Adipocyte (in vitro differentiated cells): ENCODE measurements around the gene COX7A2L.
"Not testable (repeated sequence)": the region's sequence is repeated elsewhere in the genome, so short reads cannot be mapped to it uniquely, and the experiment has no call there.

Experiments
- DNase-seq: peaks from one replicate; pipeline ENCODE4 v3.0.0-alpha.2; 2015; ENCODE audit warnings: low read depth
- H3K27me3 ChIP-seq: replicated peaks from 2 replicates; pipeline ENCODE4 v1.7.0; 2013; ENCODE audit warnings: mild to moderate bottlenecking, low read length, moderate library complexity; ENCODE audit not compliant: control insufficient read depth, insufficient read depth
- H3K36me3 ChIP-seq: 2 replicates; pipeline ENCODE4 v1.7.0; 2013; ENCODE audit warnings: low read length, mild to moderate bottlenecking, moderate library complexity; ENCODE audit not compliant: control insufficient read depth, insufficient read depth, severe bottlenecking
- H3K4me1 ChIP-seq: 2 replicates; pipeline ENCODE4 v1.7.0; 2013; ENCODE audit warnings: mild to moderate bottlenecking, low read length, moderate library complexity; ENCODE audit not compliant: control insufficient read depth, insufficient read depth
- H3K4me3 ChIP-seq: 2 replicates; pipeline ENCODE4 v1.7.0; 2013; ENCODE audit warnings: mild to moderate bottlenecking, low read length, moderate library complexity
- H3K9ac ChIP-seq: 2 replicates; pipeline ENCODE4 v1.7.0; 2013; ENCODE audit warnings: mild to moderate bottlenecking, low read length, moderate library complexity
- H3K9me3 ChIP-seq: 2 replicates; pipeline ENCODE4 v1.7.0; 2013; ENCODE audit warnings: mild to moderate bottlenecking, low read length, moderate library complexity; ENCODE audit not compliant: control insufficient read depth

The COX7A2L gene

DNA sequence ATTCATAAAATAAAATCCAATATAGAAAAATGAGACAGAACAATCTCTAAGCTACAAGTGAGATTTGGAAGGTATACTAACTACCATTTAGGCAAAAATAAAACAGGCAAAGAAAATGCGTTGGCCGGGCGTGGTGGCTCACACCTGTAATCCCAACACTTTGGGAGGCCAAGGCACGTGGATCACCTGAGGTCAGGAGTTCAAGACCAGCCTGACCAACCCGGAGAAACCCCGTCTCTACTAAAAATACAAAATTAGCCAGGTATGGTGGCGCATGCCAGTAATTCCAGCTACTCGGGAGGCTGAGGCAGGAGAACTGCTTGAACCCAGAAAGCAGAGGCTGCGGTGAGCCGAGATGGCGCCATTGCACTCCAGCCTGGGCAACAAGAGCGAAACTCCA is 13.5 kb downstream of the COX7A2L start:
- Histone ChIP-seq H3K36me3 (peaks cover 51% of the 10 kb centered on the region), H3K4me1 (peaks cover 46% of the 10 kb centered on the region)
- H3K4me3 ChIP-seq, H3K27me3 ChIP-seq, H3K9ac ChIP-seq, H3K9me3 ChIP-seq, DNase-seq: not testable (repeated sequence)

GRCh38 chr2:42346856-42347255 is 14.2 kb downstream of the COX7A2L start:
- H3K36me3 ChIP-seq, result peaks cover 44% of the 10 kb centered on the region
- not testable (repeated sequence) for H3K4me3 ChIP-seq

GRCh38 chr2:42345986-42346385 is 15.0 kb downstream of the COX7A2L start:
- Histone ChIP-seq H3K9ac (no peak overlapping the region), H3K27me3 (no peaks in the 10 kb centered on the region), H3K9me3 (no peaks in the 10 kb centered on the region), H3K4me3 (no peak overlapping the region), H3K4me1 (peaks cover 52% of the 10 kb centered on the region), H3K36me3 (peaks cover 37% of the 10 kb centered on the region)
- no peak for DNase-seq

More at GRCh38 chr2:42346856-42347255, 14.2 kb downstream of the COX7A2L start:
- H3K9me3 ChIP-seq, H3K27me3 ChIP-seq, H3K9ac ChIP-seq, DNase-seq: not testable (repeated sequence)
- H3K4me1 ChIP-seq, result peaks cover 53% of the 10 kb centered on the region

GRCh38 chr2:42342795-42343241 is 18.2 kb downstream of the COX7A2L start:
- Histone ChIP-seq H3K9ac (no peak overlapping the region), H3K9me3 (no peaks in the 10 kb centered on the region), H3K36me3 (peaks cover 27% of the 10 kb centered on the region), H3K27me3 (no peaks in the 10 kb centered on the region), H3K4me3 (no peak overlapping the region), H3K4me1 (peaks cover 43% of the 10 kb centered on the region)
- DNase-seq, result no peak

GRCh38 chr2:42342061-42342794 is 18.8 kb downstream of the COX7A2L start:
- Histone ChIP-seq H3K36me3 (peaks cover 32% of the 10 kb centered on the region), H3K27me3 (no peaks in the 10 kb centered on the region), H3K9me3 (no peaks in the 10 kb centered on the region), H3K9ac (peak overlapping the region; percentile 74), H3K4me3 (peak overlapping the region; percentile 52), H3K4me1 (peaks cover 43% of the 10 kb centered on the region)
- peak; percentile 70 for DNase-seq

- Histone ChIP-seq H3K9ac (no peak overlapping the region), H3K4me3 (no peak overlapping the region), H3K4me1 (peaks cover 32% of the 10 kb centered on the region), H3K36me3 (peaks cover 39% of the 10 kb centered on the region), H3K9me3 (no peaks in the 10 kb centered on the region), H3K27me3 (no peaks in the 10 kb centered on the region)
- no peak for DNase-seq
These were observed 19.9 kb downstream of the COX7A2L start for GRCh38 chr2:42340938-42341636.

DNA sequence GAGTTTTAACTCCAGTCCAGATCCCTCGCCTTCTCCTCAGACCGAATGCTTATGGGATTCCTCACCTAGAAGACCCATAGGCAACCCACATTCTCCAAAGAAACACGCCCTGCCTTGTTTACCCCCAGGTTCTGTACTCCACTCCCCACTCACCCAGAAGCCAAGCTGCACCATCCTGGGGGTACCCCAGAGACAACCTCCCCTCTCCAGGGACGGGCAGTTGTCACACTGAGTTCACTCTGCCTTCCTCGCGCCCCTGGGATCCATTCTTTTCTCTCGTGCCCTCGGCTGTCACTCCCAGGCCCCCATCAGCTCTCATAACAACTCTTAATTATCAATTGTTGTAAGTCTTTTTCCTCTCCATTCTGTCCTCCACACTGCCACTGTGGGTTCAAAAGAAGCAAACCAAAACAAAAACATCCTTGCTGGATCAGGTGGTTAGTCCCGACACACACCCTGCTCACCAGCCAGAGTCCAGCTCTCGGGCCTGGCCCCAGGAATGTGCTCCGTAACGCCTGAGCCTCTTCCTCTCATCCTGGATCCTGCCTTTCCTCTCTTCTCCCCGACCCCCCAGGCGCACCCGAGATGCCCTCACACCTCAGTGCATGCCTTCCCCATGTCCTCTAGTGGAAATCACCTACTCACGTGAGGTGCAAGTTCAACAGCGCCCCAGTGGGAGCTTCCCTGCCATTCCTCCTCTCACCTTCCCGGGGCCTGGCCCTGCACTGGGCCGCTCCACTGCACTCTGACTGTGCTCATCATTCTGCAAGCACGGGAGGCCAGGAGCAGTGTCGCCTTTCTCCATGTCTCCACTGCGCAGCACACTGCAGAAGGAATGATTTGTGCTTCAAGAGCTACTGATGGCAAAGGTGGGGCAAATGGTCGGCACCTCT is 20.7 kb downstream of the COX7A2L start:
- no peak overlapping the region for H3K9ac ChIP-seq
- H3K4me1 ChIP-seq, result peaks cover 24% of the 10 kb centered on the region
- H3K9me3 ChIP-seq, result no peaks in the 10 kb centered on the region
- H3K4me3 ChIP-seq, result no peak overlapping the region
- peaks cover 38% of the 10 kb centered on the region for H3K36me3 ChIP-seq
- no peak for DNase-seq
- H3K27me3 ChIP-seq, result no peaks in the 10 kb centered on the region

GRCh38 chr2:42339191-42339912 is 21.7 kb downstream of the COX7A2L start:
- Histone ChIP-seq H3K9me3 (no peaks in the 10 kb centered on the region), H3K9ac (no peak overlapping the region), H3K4me1 (peaks cover 24% of the 10 kb centered on the region), H3K4me3 (no peak overlapping the region), H3K27me3 (no peaks in the 10 kb centered on the region), H3K36me3 (peaks cover 32% of the 10 kb centered on the region)
- no peak for DNase-seq

DNA sequence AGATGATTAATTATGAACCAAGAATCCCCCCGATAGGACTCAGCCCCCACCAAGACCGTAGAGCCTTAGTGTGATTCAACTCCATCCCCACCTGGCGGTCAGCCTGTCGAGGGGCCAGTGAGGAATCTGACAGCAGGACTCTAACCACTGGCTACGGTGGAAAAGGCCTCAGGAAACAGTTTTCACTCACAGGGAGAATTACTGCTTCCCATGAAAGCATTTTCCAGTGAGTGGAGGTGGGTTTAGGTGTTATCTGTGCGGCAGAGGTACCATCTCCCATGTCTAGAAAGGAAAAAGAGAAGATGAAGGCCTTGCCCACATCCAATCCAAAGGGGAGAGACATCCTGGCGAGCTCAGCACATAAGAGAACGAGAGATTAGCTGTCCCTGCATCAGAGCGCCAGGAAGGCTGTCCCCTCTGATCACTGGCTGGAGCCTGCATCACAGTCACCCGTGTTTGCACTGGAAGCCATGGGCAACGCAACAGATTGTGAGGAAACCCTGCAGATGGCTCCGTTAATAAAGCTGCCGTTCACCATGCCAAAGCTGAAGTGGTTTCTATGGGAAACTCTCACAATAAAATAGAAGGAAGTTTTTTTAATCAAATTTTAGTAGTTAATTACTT is 22.3 kb downstream of the COX7A2L start:
- H3K9me3 ChIP-seq, result no peaks in the 10 kb centered on the region
- peaks cover 32% of the 10 kb centered on the region for H3K36me3 ChIP-seq
- peaks cover 24% of the 10 kb centered on the region for H3K4me1 ChIP-seq
- H3K9ac ChIP-seq, result no peak overlapping the region
- no peaks in the 10 kb centered on the region for H3K27me3 ChIP-seq
- no peak for DNase-seq
- no peak overlapping the region for H3K4me3 ChIP-seq

DNA sequence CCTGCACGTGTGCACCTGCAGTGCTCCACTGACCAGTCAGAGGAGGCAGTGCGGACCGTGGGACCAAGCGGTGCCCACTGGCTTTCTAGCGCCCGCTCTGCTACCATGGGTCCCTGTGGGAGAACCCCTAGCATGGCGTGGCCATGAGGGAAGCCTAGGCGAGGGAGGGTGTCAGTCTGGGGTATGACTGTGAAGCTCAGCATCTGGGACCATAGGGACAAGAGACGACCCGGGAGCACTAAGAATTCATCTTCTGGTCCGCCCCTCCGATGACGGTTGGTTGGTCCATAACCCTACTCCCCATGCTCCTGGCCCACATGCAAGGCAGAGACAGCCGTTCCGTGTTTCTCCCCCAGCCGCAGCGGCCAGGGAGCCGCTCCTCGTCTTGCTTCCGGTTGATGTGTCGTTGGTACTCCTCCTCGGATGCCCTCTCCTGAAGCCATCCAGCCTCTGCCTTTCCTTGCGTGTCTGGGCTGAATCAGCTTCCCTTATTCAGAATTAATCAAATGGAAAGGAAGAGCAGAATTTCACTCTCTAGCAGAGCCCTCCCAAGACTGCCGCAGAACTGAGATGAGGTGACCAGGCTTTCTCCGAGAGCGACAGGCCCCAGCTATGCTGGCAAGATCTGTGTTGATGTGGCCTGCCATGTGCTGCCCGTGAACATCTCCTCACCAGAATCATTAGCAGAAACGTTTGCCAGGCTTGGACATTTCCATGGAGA is 23.0 kb downstream of the COX7A2L start:
- H3K36me3 ChIP-seq, result peaks cover 39% of the 10 kb centered on the region

More for the DNA sequence above, 23.0 kb downstream of the COX7A2L start:
- Histone ChIP-seq H3K4me3 (no peak overlapping the region), H3K9me3 (no peaks in the 10 kb centered on the region), H3K4me1 (peaks cover 20% of the 10 kb centered on the region), H3K9ac (no peak overlapping the region), H3K27me3 (no peaks in the 10 kb centered on the region)
- no peak for DNase-seq
